ENCODE measurements around the gene CMPK1.
"Not testable (repeated sequence)": the region's sequence is repeated elsewhere in the genome, so short reads cannot be mapped to it uniquely, and the experiment has no call there.

CMPK1 gene

DNA sequence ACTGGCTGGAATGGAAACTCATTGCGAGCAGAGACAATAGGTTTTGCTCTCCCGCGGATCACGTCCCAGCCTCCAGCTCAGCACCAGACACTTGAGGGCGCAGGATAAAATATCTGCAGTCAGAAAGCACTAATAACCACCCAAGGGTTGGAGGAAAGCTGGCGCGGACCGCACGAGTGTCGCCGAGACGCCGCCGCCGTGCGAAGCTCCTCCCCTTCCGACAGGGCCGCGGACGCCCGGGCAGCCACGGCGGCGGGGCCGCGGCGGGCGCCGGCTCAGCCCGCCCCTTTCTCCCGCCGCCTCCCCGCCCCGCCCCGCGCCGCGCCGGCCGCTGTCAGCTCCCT lies at the start of gene CMPK1:
TSS of gene CMPK1 (plus strand) at position 213 of the 344 bp plus-strand sequence. CDS start 156 bp downstream, outside the sequence.
- peak; percentile 86 for DNase-seq

GRCh38 chr1:47288116-47288515 lies 45.5 kb upstream of the CMPK1 start:
- not testable (repeated sequence) for DNase-seq

GRCh38 chr1:47294863-47295262 lies 38.7 kb upstream of the CMPK1 start:
- DNase-seq, result not testable (repeated sequence)

DNA sequence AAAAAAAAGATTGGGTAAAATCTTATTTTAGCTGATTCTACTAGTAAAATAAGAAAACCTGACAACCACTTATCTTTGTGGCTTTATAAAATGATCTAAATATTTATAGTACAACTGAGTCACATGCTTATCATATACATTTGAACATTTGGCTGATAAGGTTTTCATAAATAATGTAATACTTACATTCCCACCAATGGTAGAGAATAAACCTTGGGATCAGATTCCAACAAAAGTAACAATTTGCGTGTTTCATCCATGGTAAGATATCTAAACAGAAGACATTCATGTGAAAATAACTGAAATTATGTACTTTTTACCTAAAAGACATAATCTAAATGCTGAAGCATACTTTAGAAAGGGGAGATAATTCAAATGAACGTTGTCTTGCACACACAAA lies 38.0 kb upstream of the CMPK1 start:
- no peak for DNase-seq

- DNase-seq, result peak; percentile 10
Measured at GRCh38 chr1:47298025-47298699, 35.4 kb upstream of the CMPK1 start.

- DNase-seq, result no peak
Measured at GRCh38 chr1:47302472-47302871, 31.1 kb upstream of the CMPK1 start.

- DNase-seq, result no peak
Measured at GRCh38 chr1:47309427-47309826, 24.2 kb upstream of the CMPK1 start.

- DNase-seq, result peak; percentile 100
Measured at GRCh38 chr1:47313915-47314664, 19.5 kb upstream of the CMPK1 start, which contains the start of gene STIL. STIL (minus strand) TSS chr1:47314147; CDS start chr1:47310319, 3,828 bp downstream.

GRCh38 chr1:47317841-47318240 lies 15.7 kb upstream of the CMPK1 start:
- DNase-seq, result no peak

- DNase-seq, result not testable (repeated sequence)
Measured at GRCh38 chr1:47319968-47320367, 13.6 kb upstream of the CMPK1 start.

DNA sequence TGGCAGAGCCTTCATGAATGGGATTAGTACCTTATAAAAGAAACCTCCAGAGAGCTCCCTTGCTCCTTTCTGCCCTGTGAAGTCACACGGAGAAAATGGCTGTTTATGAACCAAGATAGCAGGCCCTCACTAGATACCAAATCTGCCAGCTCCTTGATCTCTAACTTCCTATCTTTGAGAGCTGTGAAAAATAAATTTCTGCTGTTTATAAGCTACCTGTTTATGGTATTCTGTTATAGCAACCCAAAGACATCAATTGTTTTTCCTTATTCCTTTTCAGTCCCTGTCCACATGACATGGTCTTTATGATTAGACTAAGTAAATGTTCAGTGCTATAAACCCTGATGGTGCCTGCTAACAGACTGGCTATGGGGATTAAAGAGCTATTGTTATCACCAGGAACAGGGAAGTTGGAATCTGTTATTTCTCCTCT lies 10.0 kb upstream of the CMPK1 start:
- DNase-seq, result no peak

DNA sequence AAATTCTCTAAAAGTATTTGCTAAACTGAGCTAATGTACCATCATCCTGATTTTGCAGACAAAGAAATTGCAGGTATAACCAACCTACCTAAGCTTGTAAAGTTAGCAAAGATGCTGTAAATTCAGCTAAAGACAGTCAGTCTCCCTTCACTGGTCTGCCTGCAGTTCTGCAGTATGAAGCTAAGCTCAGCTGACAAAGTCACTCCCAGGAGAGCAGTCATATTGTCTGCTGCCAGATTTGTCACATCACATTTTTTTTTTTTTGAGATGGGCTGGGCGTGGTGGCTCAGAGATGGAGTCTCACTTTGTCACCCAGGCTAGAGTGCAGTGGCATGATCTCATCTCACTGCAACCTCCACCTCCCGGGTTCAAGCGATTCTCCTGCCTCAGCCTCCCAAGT lies 8.9 kb upstream of the CMPK1 start:
- DNase-seq, result no peak

GRCh38 chr1:47325528-47325927 lies 8.1 kb upstream of the CMPK1 start:
- no peak for DNase-seq

DNA sequence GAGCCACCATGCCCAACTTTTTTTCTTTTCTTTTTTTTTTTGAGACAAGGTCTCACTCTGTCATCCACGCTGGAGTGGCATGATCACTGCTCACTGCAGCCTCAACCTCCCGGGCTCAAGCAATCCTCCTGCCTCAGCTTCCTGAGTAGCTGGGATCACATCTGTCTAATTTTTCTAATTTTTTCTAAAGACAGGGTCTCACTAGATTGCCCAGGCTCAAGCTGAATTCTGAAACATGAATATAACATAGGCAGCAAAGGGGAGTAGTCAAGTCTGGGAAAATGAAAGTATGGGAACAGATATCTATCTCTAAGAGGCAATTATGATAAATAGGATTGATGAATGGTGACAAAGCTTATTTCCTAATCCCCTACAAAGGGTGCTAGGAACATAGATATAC lies 7.3 kb upstream of the CMPK1 start:
- no peak for DNase-seq

- no peak for DNase-seq
Measured at GRCh38 chr1:47328992-47329391, 4.6 kb upstream of the CMPK1 start.

DNA sequence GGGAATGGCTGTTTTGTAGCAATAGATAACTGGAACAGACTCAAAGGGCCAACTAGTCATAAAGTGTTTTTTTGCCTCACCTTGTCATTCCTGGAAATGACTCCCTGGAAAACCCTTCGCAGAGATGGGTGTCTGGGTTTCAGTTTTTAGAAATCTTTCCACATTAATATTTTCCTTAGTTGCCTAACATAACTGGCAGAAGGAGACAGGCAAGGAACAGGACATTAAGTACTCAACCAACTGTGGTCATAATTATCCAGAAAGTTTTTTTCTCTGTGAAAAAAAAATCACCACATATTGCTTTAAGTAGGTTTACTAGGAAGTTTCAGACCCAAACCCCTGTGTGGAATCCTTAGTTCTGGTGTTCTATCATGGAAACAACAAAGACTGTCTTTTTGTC lies 3.4 kb upstream of the CMPK1 start:
- no peak for DNase-seq

GRCh38 chr1:47331875-47332274 lies 1.7 kb upstream of the CMPK1 start:
- DNase-seq, result no peak

- no peak for DNase-seq
Measured at GRCh38 chr1:47332779-47333577, 612 bp upstream of the CMPK1 start.

DNA sequence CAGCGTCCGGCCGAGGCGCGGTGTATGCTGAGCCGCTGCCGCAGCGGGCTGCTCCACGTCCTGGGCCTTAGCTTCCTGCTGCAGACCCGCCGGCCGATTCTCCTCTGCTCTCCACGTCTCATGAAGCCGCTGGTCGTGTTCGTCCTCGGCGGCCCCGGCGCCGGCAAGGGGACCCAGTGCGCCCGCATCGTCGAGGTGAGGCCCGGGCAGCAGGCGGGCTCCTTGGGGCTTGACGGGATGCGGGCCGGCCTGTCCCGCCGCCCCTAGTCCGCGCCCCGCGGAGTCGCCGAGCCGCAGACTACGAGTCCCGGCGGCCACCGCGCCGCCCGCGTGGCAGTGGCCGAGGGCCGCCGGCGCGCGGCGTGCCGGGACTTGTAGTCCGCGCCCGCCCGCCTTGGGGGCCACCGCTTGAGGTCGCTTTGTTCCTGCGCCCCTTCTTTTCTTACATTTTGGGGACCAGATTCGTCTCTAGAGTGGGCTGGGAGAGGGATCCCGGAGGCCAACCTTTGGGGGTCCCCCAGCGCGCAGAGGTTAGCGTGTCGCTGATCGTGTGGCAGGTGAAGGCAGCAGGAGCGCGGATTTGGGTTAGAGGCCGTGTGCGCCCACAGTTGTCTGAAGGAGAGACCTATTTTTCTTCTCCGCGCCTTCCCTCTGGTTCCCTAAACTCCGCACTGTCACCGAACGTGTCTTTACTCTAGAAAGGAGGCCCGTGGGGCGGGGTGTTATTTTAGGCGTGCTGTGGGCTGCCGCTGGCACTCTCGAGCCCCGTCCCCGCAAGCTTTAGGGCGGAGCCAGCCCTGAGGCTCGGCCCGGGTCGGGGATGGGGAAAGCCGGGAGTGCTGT lies 553 bp downstream of the CMPK1 start:
- DNase-seq, result peak; percentile 90

- DNase-seq, result no peak
Measured at GRCh38 chr1:47334765-47335435, 1.3 kb downstream of the CMPK1 start.

DNA sequence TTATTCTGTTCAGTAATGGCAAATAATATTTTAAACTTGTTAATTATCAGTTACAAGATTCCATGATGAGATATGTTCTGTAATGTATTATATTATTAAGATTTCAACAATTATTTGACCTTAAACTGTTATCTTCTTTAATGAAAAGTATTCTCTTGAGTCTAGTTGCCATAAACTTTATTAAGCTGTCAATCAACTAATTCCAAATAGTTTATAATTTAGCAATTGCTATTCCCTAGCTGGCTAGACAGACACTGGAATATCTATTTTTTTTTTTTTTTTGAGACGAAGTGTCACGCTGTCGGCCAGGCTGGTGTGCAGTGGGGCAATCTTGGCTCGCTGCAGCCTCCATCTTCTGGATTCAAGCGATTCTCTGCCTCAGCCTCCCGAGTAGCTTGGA lies 3.8 kb downstream of the CMPK1 start:
- no peak for DNase-seq
